ENCODE data around the gene ZMYM5.
"Not testable (repeated sequence)": the region's sequence is repeated elsewhere in the genome, so short reads cannot be mapped to it uniquely, and the experiment has no call there.

Gene ZMYM5

GRCh38 chr13:19781526-19781925 lies 81.9 kb downstream of the ZMYM5 start:
- Histone ChIP-seq H3K36me3 (ENCODE audit: insufficient read depth, low read length) (peaks cover 21% of the 10 kb centered on the region), H3K27me3 (ENCODE audit: insufficient read depth, low read length, poor library complexity) (no peaks in the 10 kb centered on the region), H3K4me3 (ENCODE audit: low read depth in 1 of 2, low read length in 2 of 2) (peak overlapping the region; percentile 95 to 96; a peak in 3 of 4 replicates), H3K4me2 (ENCODE audit: insufficient read depth, low read length) (peak overlapping the region; percentile 90), H3K27ac (ENCODE audit: low read length) (peak overlapping the region; percentile 98), H3K9ac (ENCODE audit: low read depth, low read length) (peak overlapping the region; percentile 99), H4K20me1 (ENCODE audit: insufficient read depth, low read length) (peaks cover 16% of the 10 kb centered on the region; the same call in 1 of the 2 replicates), H3K4me1 (ENCODE audit: insufficient read depth, low read length) (peaks cover 20% of the 10 kb centered on the region), H3K79me2 (ENCODE audit: insufficient read depth, low read length) (peaks cover 39% of the 10 kb centered on the region), H2AFZ (ENCODE audit: low read depth, low read length) (peak overlapping the region; percentile 95; the same call in 1 of the 2 replicates), H3K9me3 (ENCODE audit: insufficient read depth, low read length, severe bottlenecking) (peaks cover 4% of the 10 kb centered on the region)
- peak; percentile 12 for DNase-seq
- no peak for TF ChIP-seq CTCF (IDR thresholded peaks at IDR 0.05; ENCODE audit: borderline replicate concordance, extremely low read depth, low read length, poor library complexity, severe bottlenecking)
- no peak for TF ChIP-seq EZH2 (IDR thresholded peaks at IDR 0.05; ENCODE audit: borderline replicate concordance, low read depth, low read length, severe bottlenecking)
- no peak for ATAC-seq (ENCODE audit: insufficient read depth, low read depth)

DNA sequence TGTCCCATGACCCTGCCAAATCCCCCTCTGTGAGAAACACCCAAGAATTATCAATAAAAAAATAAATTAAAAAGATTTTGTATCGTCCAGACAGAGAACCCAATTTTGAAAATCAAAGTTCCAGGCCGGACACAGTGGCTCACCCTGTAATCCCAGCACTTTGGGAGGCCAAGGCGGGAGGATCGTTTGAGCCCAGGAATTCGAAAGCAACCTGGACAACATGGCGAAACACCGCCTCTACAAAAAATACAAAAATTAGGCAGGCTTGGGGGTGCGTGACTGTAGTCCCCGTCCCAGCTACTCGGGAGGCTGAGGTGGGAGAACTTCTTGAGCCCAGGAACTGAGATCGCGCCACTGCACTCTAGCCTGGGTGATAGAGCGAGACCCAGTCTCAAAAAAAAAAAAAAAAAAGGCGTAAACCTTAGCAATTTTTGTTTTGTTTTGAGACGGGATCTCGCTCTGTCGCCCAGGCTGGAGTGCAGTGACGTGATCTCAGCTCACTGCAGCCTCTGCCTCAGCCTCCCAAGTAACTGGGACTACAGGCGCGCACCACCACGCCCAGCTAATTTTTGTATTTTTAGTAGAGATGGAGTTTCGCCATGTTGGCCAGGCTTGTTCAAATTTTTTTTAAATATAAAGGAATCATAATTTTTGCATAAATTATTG lies 82.6 kb downstream of the ZMYM5 start:
- not testable (repeated sequence) for H3K27me3 ChIP-seq (ENCODE audit: insufficient read depth, low read length, poor library complexity); H2AFZ ChIP-seq (ENCODE audit: low read depth, low read length); ATAC-seq (ENCODE audit: insufficient read depth, low read depth); H3K27ac ChIP-seq (ENCODE audit: low read length); H3K9me3 ChIP-seq (ENCODE audit: insufficient read depth, low read length, severe bottlenecking)
- peak overlapping the region; percentile 95 to 96; a peak in 3 of 4 replicates for H3K4me3 ChIP-seq (ENCODE audit: low read depth in 1 of 2, low read length in 2 of 2)
- peak; percentile 8 for DNase-seq
- H3K36me3 ChIP-seq (ENCODE audit: insufficient read depth, low read length) = peaks cover 27% of the 10 kb centered on the region
- peaks cover 45% of the 10 kb centered on the region for H3K79me2 ChIP-seq (ENCODE audit: insufficient read depth, low read length)
- peak overlapping the region; percentile 90 for H3K4me2 ChIP-seq (ENCODE audit: insufficient read depth, low read length)
- H3K9ac ChIP-seq (ENCODE audit: low read depth, low read length) = peak overlapping the region; percentile 99
- H4K20me1 ChIP-seq (ENCODE audit: insufficient read depth, low read length) = peaks cover 23% of the 10 kb centered on the region; the same call in 1 of the 2 replicates
- peaks cover 25% of the 10 kb centered on the region for H3K4me1 ChIP-seq (ENCODE audit: insufficient read depth, low read length)

Measured in DND-41 (cell line).